GM12892 (cell line): ENCODE results near the gene MAP3K2.

Experiments
- DNase-seq: peaks from one replicate; pipeline ENCODE4 v3.0.0; 2011; ENCODE audit not compliant: insufficient read length
- FAIRE-seq: peaks from 2 replicates; lab custom pipeline; 2011; peaks lifted over from hg19 to GRCh38; lab: Jason Lieb, UNC
- POLR2A ChIP-seq: IDR thresholded peaks from 2 replicates; pipeline ENCODE4 v1.6.1; 2011; ENCODE audit warnings: low read depth, low read length, control low read depth
- POLR2AphosphoS5 ChIP-seq: IDR thresholded peaks from 2 replicates; pipeline ENCODE4 v1.6.1; 2011; ENCODE audit warnings: low read depth, low read length, control low read depth
- TAF1 ChIP-seq: IDR thresholded peaks from 2 replicates; pipeline ENCODE4 v1.6.1; 2011; ENCODE audit warnings: low read depth, mild to moderate bottlenecking, control low read depth, low read length, borderline replicate concordance

The MAP3K2 gene

GRCh38 chr2:127419448-127420038 lies 31.8 kb upstream of the MAP3K2 start:
- DNase-seq (no peak), FAIRE-seq (no peak)
- TF ChIP-seq TAF1 = no peak
- no peak for TF ChIP-seq POLR2A
- no peak for TF ChIP-seq POLR2AphosphoS5

- DNase-seq (no peak), FAIRE-seq (no peak)
- no peak for TF ChIP-seq TAF1
- TF ChIP-seq POLR2AphosphoS5 = no peak
- TF ChIP-seq POLR2A = no peak
These were observed 31.3 kb upstream of the MAP3K2 start for GRCh38 chr2:127419112-127419430.

- FAIRE-seq = no peak
- TF ChIP-seq POLR2A (no peak), TAF1 (no peak), POLR2AphosphoS5 (no peak)
These were observed 30.7 kb upstream of the MAP3K2 start, which contains the start of gene PROC for GRCh38 chr2:127418300-127419111. PROC (plus strand) TSS chr2:127418427; CDS start chr2:127419943, 1,516 bp downstream.

GRCh38 chr2:127417406-127417805 lies 29.6 kb upstream of the MAP3K2 start:
- FAIRE-seq (no peak), DNase-seq (no peak)
- TF ChIP-seq POLR2AphosphoS5 (no peak), TAF1 (no peak), POLR2A (no peak)

More at GRCh38 chr2:127418300-127419111, 30.7 kb upstream of the MAP3K2 start, which contains the start of gene PROC:
- no peak for DNase-seq

- DNase-seq (no peak), FAIRE-seq (no peak)
- no peak for TF ChIP-seq POLR2AphosphoS5
- no peak for TF ChIP-seq TAF1
- TF ChIP-seq POLR2A = no peak
These were observed 28.8 kb upstream of the MAP3K2 start for GRCh38 chr2:127416506-127417001.

- TF ChIP-seq TAF1 (no peak), POLR2AphosphoS5 (no peak), POLR2A (no peak)
- peak; percentile 90 for FAIRE-seq
- DNase-seq = peak; percentile 77
These were observed 28.1 kb upstream of the MAP3K2 start for GRCh38 chr2:127415593-127416505.

- DNase-seq (no peak), FAIRE-seq (no peak)
- TF ChIP-seq POLR2AphosphoS5 = no peak
- no peak for TF ChIP-seq POLR2A
- no peak for TF ChIP-seq TAF1
These were observed 27.1 kb upstream of the MAP3K2 start for GRCh38 chr2:127414638-127415592.

- no peak for FAIRE-seq
- DNase-seq = no peak
- no peak for TF ChIP-seq TAF1
- no peak for TF ChIP-seq POLR2AphosphoS5
- no peak for TF ChIP-seq POLR2A
These were observed 26.2 kb upstream of the MAP3K2 start for GRCh38 chr2:127413782-127414637.

GRCh38 chr2:127413200-127413599 lies 25.4 kb upstream of the MAP3K2 start:
- FAIRE-seq (no peak), DNase-seq (no peak)
- TF ChIP-seq TAF1 = no peak
